ENCODE measurements around the gene MAP7D1. TPM values are rescaled to one million over a fixed set of nuclear protein-coding genes. Genes with fewer than 3 reads are reported as not detected.

The MAP7D1 gene
- total RNA-seq, 1 experiment from 2014 or later, result 192 TPM

DNA sequence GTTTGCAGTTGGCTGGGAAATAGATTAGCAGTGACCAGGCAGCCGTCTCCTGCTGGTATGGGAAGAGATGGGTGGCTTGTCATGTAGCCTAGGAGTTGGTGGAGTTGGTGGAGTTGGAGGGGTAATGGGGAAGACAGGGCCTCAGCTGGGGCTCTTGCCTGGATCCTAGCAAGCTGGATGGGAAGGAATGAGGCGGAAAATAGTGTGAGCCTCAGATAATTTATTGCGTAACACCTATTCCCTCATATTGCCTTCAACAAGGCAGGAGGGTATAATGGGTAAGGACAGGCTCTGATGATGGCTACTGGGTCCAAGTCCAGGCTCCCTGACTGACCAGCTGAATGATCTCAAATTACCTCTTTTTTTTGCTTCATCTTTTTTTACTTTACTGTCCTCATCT, 12.6 kb downstream of the MAP7D1 start:
- H3K9me3 ChIP-seq (ENCODE audit: low read depth, low read length, poor library complexity, severe bottlenecking), result no peaks in the 10 kb centered on the region
- no peak for DNase-seq (ENCODE audit: low spot score)
- CTCF ChIA-PET, result no interaction called here
- no peak overlapping the region for H3K4me3 ChIP-seq (ENCODE audit: low read depth, low read length, poor library complexity, severe bottlenecking)
- POLR2A ChIA-PET (ENCODE audit: low non-redundant PET), result interaction anchor here (0.7 kb wide), 1 partner anchor 19 kb away, joined by 4 read pairs; no protein-coding TSS in a partner anchor
- intact Hi-C loops (cut with micrococcal nuclease; ENCODE audit: unreplicated experiment), result no loop called here
- no peaks in the 10 kb centered on the region for H3K4me1 ChIP-seq (ENCODE audit: insufficient read depth, low read length, poor library complexity, severe bottlenecking)
- no peaks in the 10 kb centered on the region for H3K27me3 ChIP-seq (replicated peaks; ENCODE audit: insufficient read depth, low read depth, low read length, poor library complexity)
- no peak overlapping the region for H3K27ac ChIP-seq (ENCODE audit: low read depth, low read length, poor library complexity, severe bottlenecking)
- BruUV-seq (replicated peaks), result no TSS peak
- TF ChIP-seq, protein P1, sequence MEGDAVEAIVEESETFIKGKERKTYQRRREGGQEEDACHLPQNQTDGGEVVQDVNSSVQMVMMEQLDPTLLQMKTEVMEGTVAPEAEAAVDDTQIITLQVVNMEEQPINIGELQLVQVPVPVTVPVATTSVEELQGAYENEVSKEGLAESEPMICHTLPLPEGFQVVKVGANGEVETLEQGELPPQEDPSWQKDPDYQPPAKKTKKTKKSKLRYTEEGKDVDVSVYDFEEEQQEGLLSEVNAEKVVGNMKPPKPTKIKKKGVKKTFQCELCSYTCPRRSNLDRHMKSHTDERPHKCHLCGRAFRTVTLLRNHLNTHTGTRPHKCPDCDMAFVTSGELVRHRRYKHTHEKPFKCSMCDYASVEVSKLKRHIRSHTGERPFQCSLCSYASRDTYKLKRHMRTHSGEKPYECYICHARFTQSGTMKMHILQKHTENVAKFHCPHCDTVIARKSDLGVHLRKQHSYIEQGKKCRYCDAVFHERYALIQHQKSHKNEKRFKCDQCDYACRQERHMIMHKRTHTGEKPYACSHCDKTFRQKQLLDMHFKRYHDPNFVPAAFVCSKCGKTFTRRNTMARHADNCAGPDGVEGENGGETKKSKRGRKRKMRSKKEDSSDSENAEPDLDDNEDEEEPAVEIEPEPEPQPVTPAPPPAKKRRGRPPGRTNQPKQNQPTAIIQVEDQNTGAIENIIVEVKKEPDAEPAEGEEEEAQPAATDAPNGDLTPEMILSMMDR (conservative IDR thresholded peaks at IDR 0.05; ENCODE audit: low read depth, low read length), result no peak
- TF ChIP-seq EZH2 (IDR thresholded peaks at IDR 0.05; ENCODE audit: borderline replicate concordance, low read depth, low read length, poor library complexity, severe bottlenecking), result no peak
- H3K36me3 ChIP-seq (ENCODE audit: insufficient read depth, low read length, poor library complexity, severe bottlenecking), result peaks cover 27% of the 10 kb centered on the region

DNA sequence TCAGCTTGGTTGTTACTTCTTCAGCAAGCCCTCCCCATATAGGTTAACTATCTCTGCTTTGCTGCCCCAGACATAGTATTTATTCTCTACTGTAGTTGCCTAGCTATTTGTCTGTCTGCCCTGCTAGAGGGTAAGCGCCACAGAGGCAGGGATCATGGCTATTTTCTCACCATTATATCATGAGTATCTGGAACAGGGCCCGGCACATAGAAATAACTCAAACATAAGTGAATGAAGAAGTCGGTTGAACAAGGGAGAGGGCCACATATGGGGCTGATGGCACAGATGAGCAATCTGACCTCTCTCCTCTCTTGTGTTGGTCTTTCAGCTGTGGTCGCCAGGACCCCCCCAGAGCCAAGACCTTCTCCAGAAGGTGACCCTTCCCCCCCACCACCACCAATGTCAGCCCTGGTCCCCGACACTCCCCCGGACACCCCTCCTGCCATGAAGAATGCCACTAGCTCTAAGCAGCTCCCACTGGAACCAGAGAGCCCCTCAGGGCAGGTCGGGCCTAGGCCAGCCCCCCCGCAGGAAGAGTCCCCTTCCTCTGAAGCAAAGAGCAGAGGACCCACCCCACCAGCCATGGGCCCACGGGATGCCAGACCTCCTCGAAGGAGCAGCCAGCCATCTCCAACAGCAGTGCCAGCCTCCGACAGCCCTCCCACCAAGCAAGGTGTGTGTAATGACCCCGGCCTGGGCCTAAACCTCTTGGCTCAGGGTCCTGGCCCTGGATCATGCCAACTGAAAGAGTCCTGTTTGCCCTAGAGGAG, 14.9 kb downstream of the MAP7D1 start:
- CTCF ChIA-PET, result no interaction called here
- H3K27me3 ChIP-seq (replicated peaks; ENCODE audit: insufficient read depth, low read depth, low read length, poor library complexity), result no peaks in the 10 kb centered on the region
- H3K9me3 ChIP-seq (ENCODE audit: low read depth, low read length, poor library complexity, severe bottlenecking), result no peaks in the 10 kb centered on the region
- no TSS peak for BruUV-seq (replicated peaks)
- peaks cover 48% of the 10 kb centered on the region for H3K36me3 ChIP-seq (ENCODE audit: insufficient read depth, low read length, poor library complexity, severe bottlenecking)
- no peak for DNase-seq (ENCODE audit: low spot score)
- no peak overlapping the region for H3K27ac ChIP-seq (ENCODE audit: low read depth, low read length, poor library complexity, severe bottlenecking)
- H3K4me3 ChIP-seq (ENCODE audit: low read depth, low read length, poor library complexity, severe bottlenecking), result no peak overlapping the region
- intact Hi-C loops (cut with micrococcal nuclease; ENCODE audit: unreplicated experiment), result no loop called here
- H3K4me1 ChIP-seq (ENCODE audit: insufficient read depth, low read length, poor library complexity, severe bottlenecking), result no peaks in the 10 kb centered on the region
- POLR2A ChIA-PET (ENCODE audit: low non-redundant PET), result no interaction called here
- TF ChIP-seq, protein P1 (conservative IDR thresholded peaks at IDR 0.05; ENCODE audit: low read depth, low read length), result no peak

DNA sequence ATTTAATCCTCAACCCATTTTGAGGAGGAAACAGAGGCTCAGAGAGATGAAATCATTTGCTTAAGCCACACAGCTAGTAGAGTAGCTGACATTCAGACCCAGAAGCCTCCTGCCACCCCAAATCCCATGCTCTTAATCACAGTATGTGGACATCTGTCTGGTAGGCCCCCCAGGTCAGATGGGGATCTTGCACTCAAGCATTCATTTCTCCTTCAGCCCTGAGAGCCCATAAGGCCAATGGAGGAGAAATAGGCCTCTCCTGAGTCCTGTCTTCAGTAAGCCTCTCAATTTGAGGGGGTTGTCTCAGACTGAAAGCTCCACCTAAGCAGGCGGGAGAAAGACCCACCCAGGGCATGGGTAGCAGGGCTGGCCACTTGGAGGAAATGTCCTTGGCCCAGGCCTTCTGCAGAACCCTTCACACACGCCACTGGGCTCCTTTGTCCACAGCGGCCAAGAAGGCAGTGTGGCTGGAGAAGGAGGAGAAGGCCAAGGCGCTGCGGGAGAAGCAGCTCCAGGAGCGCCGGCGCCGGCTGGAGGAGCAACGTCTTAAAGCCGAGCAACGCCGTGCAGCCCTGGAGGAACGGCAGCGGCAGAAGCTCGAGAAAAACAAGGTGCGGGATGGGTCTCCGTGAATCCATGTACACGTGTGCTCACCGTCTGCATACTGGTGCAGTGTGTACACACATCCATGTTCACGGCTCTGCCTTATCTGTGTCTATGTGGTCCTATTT, 16.2 kb downstream of the MAP7D1 start:
- Histone ChIP-seq H3K27me3 (replicated peaks; ENCODE audit: insufficient read depth, low read depth, low read length, poor library complexity) (no peaks in the 10 kb centered on the region), H3K4me3 (ENCODE audit: low read depth, low read length, poor library complexity, severe bottlenecking) (no peak overlapping the region), H3K9me3 (ENCODE audit: low read depth, low read length, poor library complexity, severe bottlenecking) (no peaks in the 10 kb centered on the region), H3K36me3 (ENCODE audit: insufficient read depth, low read length, poor library complexity, severe bottlenecking) (peaks cover 55% of the 10 kb centered on the region), H3K4me1 (ENCODE audit: insufficient read depth, low read length, poor library complexity, severe bottlenecking) (no peaks in the 10 kb centered on the region), H3K27ac (ENCODE audit: low read depth, low read length, poor library complexity, severe bottlenecking) (no peak overlapping the region)
- no peak for DNase-seq (ENCODE audit: low spot score)
- CTCF ChIA-PET, result no interaction called here
- BruUV-seq (replicated peaks), result no TSS peak
- POLR2A ChIA-PET (ENCODE audit: low non-redundant PET), result no interaction called here
- TF ChIP-seq, protein P1 (conservative IDR thresholded peaks at IDR 0.05; ENCODE audit: low read depth, low read length), result no peak
- no peak for TF ChIP-seq EZH2 (IDR thresholded peaks at IDR 0.05; ENCODE audit: borderline replicate concordance, low read depth, low read length, poor library complexity, severe bottlenecking)
- intact Hi-C loops (cut with micrococcal nuclease; ENCODE audit: unreplicated experiment), result no loop called here

Measured in A673 (cell line).